Measurements from ENCODE around the gene MED13.
"Not testable (repeated sequence)": the region's sequence is repeated elsewhere in the genome, so short reads cannot be mapped to it uniquely, and the experiment has no call there.

MED13 gene

GRCh38 chr17:62052765-62053338 is 12.2 kb downstream of the MED13 start:
- no peak for DNase-seq (ENCODE audit: low spot score)

- DNase-seq (ENCODE audit: low spot score), result peak; percentile 17
These were observed 14.0 kb downstream of the MED13 start for GRCh38 chr17:62051053-62051452.

DNA sequence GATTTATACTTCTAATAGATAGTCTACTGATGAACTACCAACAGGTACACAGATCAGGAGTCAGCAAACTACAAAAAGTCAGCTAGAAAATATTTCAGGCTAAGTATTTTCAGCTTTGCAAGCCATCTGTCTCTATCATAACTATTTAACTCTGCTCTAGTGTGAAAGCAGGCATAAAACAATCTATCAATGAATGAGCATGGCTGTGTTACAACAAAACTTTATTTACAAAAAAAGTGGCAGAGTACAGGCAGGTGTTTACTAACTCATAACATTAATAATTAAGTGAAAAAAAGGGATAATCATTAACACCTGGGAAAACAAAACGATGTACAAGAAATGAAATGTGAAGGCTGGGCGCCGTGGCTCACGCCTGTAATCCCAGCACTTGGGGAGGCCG is 15.8 kb downstream of the MED13 start:
- DNase-seq (ENCODE audit: low spot score), result no peak

- DNase-seq (ENCODE audit: low spot score), result no peak
These were observed 16.8 kb downstream of the MED13 start for GRCh38 chr17:62048262-62048661.

DNA sequence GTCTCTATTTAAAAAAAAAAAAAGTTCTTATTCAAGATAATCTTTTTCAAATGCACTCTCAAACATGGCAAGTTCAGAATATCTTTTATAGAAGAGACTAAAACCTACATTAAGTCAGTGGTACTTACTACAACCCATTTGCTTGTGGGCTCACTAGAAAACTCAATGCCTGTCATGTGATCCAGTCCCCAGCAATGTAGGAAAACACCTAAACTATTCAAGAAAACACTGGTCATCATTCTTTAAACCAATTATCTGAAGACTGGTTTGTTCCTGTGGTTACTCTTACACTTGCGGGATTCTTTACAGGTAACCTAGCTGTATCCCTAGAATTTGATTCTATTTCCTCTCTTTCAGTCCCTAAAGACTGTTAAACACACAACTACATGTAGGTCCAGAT is 19.6 kb downstream of the MED13 start:
- no peak for DNase-seq (ENCODE audit: low spot score)

DNA sequence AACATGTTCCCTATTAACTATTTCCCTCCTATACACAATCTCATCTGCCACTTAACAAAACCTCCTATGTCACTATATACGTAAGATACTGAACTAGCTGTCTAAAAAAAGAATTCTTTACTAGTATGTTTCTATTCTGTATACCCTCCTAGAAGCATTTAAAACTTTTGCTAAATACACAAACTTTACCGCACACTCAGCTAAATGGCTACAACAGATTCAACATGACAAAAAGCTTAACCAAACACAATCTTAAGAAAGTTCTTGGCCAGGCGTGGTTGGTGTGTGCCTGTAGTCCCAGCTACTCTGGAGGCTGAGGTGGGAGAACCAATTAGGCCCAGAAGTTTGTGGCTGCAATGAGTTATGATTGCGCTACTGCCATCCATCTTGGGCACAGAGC is 20.0 kb downstream of the MED13 start:
- DNase-seq (ENCODE audit: low spot score), result no peak

DNA sequence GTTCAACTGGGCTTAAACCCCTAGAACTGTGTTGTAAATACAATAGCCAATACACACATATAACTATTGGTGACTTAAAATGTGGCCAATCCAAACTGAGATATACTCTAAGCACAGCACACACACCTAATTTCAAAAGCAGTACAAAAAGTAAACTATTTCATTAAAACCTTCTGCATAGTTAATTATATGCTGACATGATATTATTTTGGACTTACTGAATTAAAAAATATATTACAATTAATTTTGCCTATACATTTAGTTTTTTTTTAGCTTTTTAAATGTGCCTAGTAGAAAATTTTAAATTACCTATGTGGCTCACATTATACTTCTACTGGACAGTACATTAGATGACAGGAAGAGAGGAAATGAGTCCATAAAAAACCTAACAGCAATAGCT is 21.5 kb downstream of the MED13 start:
- DNase-seq (ENCODE audit: low spot score), result no peak

GRCh38 chr17:62043140-62043539 is 21.9 kb downstream of the MED13 start:
- no peak for DNase-seq (ENCODE audit: low spot score)

DNA sequence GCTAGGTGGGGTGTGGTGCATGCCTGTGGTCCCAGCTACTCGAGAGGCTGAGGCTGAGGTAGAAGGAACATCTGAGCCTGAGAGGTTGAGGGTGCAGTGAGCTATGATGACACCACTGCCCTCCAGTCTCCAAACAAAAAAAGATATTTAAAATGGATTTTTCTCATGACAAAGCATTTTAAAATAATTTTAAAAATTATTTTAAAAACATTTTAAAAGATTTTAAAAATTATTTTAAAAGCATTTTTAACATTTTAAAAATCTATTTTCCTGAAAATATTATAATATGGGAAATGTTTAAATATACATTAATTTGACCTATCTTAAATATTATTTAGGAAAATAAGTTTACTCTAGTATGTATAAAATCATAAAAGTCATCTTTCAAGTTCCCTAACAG is 26.8 kb downstream of the MED13 start:
- DNase-seq (ENCODE audit: low spot score), result no peak

DNA sequence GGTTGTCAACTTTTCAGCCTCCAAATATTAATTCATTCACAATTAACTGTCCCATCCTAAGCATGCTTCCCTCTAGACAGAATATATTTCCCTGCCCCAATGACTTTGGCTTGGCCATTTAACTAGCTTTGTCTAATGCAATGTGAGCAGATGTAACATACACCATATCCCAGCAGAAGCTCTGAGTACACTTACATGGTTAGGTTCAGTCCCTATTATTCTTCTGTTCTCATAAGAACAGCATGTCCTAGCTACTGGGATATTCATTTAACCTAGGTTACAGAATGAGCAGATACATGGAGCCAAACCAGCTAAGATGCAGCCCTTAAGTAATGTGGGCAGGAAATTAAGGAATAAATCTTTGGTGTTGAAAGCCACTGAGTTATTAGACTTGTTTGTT is 31.8 kb downstream of the MED13 start:
- no peak for DNase-seq (ENCODE audit: low spot score)

GRCh38 chr17:62032480-62032879 is 32.6 kb downstream of the MED13 start:
- no peak for DNase-seq (ENCODE audit: low spot score)

- no peak for DNase-seq (ENCODE audit: low spot score)
These were observed 34.8 kb downstream of the MED13 start for GRCh38 chr17:62030264-62030663.

DNA sequence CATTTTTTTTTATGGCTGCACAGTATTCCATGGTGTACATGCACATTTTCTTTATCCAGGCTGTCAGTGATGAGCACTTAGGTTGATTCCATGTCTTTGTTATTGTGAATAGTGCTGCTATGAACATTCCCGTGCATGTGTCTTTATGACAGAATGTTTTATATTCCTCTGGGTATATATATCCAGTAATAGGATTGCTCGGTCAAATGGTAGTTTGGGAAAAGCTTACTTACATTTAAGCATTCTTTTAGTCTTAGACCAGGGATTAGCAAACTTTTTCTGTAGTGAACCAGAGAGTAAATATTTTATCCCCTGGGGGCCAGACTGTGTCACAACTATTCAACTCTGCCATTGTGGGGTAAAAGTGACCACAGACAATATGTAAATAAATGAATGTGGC is 40.2 kb downstream of the MED13 start:
- no peak for DNase-seq (ENCODE audit: low spot score)

- no peak for DNase-seq (ENCODE audit: low spot score)
These were observed 47.2 kb downstream of the MED13 start for GRCh38 chr17:62017912-62018311.

DNA sequence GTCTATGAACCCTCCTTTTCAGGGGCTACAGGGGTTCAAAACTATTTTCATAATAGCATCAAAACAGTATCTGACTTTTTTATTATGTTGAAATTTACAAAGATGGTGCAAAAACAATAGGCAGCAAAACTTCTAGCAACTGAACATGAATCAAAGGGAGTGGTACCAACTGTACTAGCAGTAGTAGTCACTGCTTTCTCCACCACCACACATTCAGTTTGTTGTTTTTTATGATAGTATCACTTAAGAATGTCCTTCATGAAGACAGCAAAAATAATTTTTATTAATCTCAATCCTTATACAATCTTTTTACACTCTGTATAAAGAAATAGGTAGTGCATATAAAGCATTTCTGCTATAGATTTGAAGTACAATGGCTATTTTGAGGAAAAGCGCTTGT is 47.6 kb downstream of the MED13 start:
- DNase-seq (ENCODE audit: low spot score), result no peak

- no peak for DNase-seq (ENCODE audit: low spot score)
These were observed 50.6 kb downstream of the MED13 start for GRCh38 chr17:62014526-62014925.

GRCh38 chr17:62009220-62009619 is 55.9 kb downstream of the MED13 start:
- no peak for DNase-seq (ENCODE audit: low spot score)

GRCh38 chr17:62008294-62008693 is 56.8 kb downstream of the MED13 start:
- no peak for DNase-seq (ENCODE audit: low spot score)

GRCh38 chr17:62004388-62004787 is 60.7 kb downstream of the MED13 start:
- no peak for DNase-seq (ENCODE audit: low spot score)

DNA sequence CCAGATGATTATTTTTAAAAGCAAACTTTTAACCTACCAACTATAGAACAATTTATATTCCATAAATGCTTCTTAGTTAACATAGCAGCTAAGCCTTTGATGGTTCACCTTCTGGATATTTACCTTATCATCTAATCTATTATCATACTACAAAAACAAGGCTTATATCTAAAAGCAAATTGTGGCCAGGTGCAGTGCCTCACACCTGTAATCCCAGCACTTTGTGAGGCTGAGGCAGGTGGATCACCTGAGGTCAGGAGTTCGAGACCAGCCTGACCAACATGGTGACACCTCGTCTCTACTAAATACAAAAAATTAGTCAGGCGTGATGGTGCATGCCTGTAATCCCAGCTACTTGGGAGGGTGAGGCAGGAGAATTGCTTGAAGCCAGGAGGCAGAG is 61.9 kb downstream of the MED13 start:
- DNase-seq (ENCODE audit: low spot score), result not testable (repeated sequence)

DNA sequence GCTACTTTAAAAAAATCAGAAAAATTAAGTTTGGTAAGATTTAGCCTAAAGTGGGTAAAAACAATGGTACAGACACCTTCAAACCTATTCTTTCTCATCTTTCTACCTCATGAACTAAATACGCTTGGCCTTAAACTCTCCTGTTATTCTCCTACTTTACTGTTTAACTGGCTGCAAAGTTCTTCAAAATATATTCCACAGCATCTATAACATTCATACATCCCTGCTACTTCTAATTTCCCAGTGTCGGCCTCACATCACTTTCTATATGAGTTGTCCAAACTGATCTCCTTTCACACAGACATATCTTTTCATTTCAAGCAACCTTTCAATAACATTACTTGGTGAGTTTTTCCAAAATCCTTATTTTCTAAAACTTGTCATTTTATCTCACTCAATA is 64.0 kb downstream of the MED13 start:
- DNase-seq (ENCODE audit: low spot score), result no peak

DNA sequence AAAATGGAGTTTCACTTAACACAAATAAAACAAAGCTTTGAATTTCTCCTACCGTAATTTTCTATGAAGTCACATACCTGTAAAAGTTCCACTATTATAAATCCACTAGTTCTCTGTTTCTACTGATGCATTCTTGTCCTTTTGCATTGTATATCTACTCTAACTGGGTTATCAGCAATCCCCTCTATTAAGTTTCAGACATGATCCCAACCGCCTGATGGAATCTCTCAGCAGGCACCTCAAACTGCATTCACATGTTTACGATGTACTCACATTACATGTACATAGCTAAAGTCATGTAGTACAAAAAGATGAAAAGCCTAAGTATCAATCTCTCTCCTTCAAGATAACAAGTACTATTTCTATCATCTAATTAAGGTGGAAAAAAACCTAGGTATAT is 64.9 kb downstream of the MED13 start:
- no peak for DNase-seq (ENCODE audit: low spot score)

DNA sequence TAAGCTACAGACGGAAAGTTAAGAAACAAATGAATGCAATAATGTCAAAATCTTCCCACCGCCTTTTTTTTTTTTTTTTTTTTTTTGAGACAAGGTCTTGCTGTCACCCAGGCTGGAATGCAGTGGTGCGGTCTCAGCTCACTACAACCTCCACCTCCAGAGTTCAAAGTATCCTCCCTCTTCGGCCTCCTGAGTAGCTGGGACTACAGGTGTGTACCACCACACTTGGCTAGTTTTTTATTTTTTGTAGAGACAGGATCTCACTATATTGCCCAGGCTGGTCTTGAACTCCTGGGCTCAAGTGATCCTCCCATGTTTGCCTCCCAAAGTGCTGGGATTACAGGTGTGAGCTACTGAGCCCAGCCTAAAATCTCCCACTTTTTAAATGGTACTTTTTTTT is 66.5 kb downstream of the MED13 start:
- DNase-seq (ENCODE audit: low spot score), result not testable (repeated sequence)

- no peak for DNase-seq (ENCODE audit: low spot score)
These were observed 67.4 kb downstream of the MED13 start for GRCh38 chr17:61997664-61998063.

Data from LoVo (cell line).